ENCODE results near the gene COG4.
"Not testable (repeated sequence)": the region's sequence is repeated elsewhere in the genome, so short reads cannot be mapped to it uniquely, and the experiment has no call there.

The COG4 gene

GRCh38 chr16:70523076-70523742, at the start of gene COG4:
TSS of gene COG4 (minus strand) at chr16:70523554. CDS start at chr16:70523543, 11 bp downstream.
- DNase-seq = peak; percentile 82

DNA sequence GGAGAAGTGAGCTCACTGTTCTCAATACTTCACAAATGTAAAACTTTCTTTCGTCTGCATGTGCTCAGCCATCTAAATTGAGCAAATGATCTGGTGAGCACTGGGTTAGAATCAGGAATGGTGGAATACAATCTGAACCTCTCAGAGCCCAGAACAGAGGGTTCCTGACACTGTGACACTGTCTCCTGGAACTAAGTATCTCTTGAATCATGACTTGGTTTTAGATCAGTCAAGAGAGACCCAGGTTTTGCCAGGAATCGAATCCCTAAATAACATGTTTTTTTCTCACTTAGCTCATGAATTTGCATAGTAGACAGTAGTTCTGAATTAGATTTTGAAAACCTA, 49.5 kb upstream of the COG4 start:
- no peak for DNase-seq

DNA sequence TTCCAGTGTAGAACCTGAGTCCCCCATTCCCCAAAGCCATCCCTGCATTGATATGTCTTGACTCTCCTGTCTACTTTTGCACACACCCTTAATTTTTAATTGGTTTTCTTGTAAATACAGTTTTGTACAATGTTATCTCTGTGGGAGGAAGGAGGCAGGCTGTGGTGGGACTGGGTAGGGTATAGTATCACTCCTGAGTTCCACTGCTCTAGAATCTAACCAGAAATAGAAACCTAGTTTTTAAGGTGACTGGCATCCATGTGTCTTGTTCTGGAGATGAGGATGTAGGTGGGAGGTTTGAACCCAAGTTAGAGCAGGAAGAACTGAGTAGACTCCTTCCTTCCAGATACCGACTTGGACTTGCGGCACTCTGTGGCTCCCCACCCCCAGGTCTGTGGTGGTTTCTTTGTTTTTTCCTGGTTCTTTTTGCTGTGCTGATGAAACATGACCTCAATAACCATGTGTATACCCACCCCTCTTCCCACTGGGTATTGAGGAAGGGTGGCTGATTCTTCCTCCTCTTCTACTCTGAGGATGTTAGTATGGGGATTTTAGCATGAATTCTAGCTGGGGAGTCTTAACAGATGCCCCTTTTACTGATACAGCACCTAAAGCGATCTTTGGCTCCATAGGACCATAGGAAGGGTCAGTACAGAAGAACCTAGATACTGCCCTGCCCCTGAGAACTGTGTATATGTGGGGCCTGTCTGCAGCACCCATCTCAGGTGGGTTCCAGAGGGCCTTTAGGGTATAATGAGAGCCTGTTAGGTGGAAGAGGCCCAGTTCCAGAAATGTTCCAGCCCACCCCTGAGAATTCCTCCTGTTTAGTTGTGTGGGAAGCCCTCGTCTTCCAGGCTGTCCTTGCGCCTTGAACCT, 48.9 kb upstream of the COG4 start:
- no peak for DNase-seq

- DNase-seq = no peak
Observed at GRCh38 chr16:70571623-70572022, 48.3 kb upstream of the COG4 start.

DNA sequence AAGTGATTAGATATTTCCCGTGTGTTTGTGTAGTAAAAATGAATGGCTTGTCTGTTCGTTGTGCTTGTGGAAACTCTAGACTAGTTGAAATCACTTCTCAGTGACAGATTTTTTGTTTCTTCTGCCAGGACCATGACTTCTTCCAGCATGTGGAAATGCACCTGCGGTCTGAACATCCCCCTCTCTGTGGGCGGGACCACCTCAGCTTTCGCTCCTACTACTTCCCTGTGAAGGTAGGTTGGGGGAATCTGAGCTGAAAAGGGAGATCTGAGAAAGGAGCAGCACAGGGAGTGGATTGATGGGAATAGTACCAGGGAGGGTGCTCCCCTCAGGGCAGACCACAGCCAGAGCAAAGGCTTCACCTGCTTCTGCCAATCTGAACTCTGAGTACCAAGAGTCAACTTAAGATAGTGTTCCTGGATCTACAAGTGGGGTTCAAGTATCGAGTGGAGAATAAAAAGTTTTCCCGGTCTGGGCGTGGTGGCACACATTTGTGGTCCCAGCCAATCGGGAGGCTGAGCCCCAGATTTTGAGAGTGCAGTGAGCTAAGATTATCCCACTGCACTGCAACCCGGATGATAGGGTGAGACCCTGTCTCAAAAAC, 47.7 kb upstream of the COG4 start:
- DNase-seq = no peak

GRCh38 chr16:70569752-70570151, 46.4 kb upstream of the COG4 start:
- no peak for DNase-seq

DNA sequence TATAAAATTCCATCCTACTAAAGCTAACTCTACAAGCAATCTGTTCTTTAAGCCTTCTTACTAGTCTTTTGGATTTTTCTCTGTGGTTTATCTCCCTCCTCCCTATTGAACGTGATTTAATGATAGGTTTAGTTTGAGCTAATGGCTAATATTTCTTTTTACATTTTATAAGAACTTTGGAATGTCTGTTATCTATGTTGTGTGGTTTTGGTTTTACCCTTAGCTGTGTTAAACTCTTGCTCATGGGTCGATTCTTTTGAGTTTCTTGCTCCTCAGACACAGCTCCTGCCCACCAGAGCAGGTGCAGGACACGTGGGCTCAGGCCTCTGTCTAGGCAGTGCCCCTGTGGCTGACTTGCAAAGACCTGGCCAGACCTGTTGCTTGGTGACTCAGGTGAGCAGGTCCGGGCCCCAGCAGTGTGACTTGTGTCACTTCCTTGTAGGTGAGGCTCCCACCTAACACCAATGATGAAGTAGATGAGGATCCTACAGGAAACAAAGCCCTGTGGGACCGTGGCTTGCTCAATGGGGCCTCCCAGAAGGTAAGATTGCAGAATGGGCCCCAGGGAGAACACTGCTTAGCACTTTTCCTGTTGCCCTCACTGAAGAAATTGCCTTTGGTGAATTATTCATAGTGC, 45.4 kb upstream of the COG4 start:
- DNase-seq = no peak

GRCh38 chr16:70565053-70565452, 41.7 kb upstream of the COG4 start:
- DNase-seq = no peak

DNA sequence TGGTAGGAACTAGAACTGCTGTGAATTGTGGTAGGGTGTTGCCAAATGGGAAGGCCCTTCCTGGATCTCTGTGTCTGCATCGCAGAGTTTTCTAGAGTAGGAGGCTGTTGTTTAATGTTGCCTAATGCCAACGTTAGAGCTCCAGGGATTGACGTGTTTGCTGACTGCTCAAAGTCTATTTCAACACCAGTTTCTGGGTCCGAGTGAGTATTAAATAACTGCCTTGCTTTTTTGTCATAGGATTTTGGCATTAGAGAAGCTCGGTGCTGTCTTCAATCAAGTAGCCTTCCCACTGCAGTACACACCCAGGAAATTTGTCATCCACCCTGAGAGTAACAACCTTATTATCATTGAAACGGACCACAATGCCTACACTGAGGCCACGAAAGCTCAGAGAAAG, 40.3 kb upstream of the COG4 start:
- DNase-seq = no peak

- DNase-seq = no peak
Observed at GRCh38 chr16:70561623-70562022, 38.3 kb upstream of the COG4 start.

- no peak for DNase-seq
Observed at GRCh38 chr16:70556063-70556462, 32.7 kb upstream of the COG4 start.

GRCh38 chr16:70553645-70554044, 30.3 kb upstream of the COG4 start:
- no peak for DNase-seq

- DNase-seq = no peak
Observed at GRCh38 chr16:70552675-70553074, 29.3 kb upstream of the COG4 start.

GRCh38 chr16:70551788-70552187, 28.4 kb upstream of the COG4 start:
- DNase-seq = no peak

GRCh38 chr16:70550082-70550481, 26.7 kb upstream of the COG4 start:
- DNase-seq = no peak

GRCh38 chr16:70548936-70549335, 25.6 kb upstream of the COG4 start:
- no peak for DNase-seq

GRCh38 chr16:70544548-70544947, 21.2 kb upstream of the COG4 start:
- no peak for DNase-seq

- DNase-seq = no peak
Observed at GRCh38 chr16:70540994-70541393, 17.6 kb upstream of the COG4 start.

DNA sequence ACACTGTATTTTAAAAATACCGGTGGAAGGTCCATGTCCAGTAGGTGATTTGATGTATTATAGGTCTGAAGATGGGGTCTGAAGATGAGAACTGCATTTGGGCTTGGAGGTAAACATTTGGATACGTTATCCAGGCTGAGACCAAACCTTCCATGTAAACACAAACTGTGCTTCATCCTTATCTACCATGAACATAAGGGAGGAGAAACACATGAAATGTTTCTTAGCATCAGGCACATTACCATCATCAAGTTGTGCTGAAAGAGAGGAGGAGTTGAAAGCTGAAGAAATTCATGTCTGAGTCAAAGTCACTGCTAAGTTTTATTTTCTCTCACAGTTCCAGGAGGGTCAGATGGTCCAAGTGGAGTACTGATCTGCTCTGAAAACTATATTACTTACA, 11.6 kb upstream of the COG4 start:
- DNase-seq = no peak

DNA sequence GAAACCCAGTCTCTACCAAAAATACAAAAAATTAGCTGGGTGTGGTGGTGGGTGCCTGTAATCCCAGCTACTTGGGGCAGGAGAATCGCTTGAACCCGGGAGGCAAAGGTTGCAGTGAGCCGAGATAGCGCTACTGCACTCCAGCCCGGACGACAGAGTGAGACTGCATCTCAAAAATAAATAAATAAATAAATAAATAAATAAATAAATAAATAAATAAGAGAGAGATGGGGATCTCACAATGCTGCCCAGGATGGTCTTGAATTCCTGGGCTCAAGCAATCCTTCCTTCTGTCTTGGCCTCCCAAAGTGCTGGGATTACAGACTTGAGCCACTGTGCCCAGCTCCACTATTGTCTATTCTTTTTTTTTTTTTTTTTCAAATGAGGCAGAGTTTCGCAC, 6.6 kb upstream of the COG4 start:
- DNase-seq = not testable (repeated sequence)

DNA sequence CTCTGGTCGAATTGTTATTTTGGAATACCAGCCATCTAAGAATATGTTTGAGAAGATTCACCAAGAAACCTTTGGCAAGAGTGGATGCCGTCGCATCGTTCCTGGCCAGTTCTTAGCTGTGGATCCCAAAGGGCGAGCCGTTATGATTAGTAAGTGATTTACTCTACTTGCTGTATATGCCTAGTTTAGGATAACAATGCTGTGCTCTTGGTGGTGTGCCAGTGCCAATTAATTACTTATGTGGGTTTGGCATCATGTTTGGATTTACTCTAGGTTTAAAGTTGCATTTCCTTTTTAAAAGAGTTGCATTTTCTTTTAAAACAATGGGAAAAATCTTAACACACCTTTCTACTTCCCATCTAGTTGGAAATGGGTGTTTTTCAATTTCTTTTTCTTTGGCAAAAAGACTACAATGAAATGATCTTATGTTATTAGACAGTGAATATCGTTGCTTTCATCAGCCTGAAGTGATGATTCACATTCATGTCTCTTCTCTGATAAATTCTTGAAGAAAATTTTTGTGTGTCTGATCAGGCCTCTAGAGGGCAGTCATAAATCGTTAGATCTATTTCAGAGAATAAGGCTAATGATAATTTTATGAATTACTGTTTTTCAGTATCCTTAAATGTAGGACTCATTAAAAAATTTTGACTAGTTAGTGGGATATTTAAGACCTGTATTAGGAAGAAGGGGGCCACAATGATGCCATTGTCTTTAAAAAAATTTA, 5.9 kb upstream of the COG4 start:
- DNase-seq = peak; percentile 44

GRCh38 chr16:70527315-70527996, 4.1 kb upstream of the COG4 start:
- DNase-seq = no peak

Data from NCI-H1694 treated with DMSO at 0.1 percent for 48 hours (cell line).